ENCODE measurements around the gene TAOK2.
"Not testable (repeated sequence)": the region's sequence is repeated elsewhere in the genome, so short reads cannot be mapped to it uniquely, and the experiment has no call there.

Gene TAOK2

DNA sequence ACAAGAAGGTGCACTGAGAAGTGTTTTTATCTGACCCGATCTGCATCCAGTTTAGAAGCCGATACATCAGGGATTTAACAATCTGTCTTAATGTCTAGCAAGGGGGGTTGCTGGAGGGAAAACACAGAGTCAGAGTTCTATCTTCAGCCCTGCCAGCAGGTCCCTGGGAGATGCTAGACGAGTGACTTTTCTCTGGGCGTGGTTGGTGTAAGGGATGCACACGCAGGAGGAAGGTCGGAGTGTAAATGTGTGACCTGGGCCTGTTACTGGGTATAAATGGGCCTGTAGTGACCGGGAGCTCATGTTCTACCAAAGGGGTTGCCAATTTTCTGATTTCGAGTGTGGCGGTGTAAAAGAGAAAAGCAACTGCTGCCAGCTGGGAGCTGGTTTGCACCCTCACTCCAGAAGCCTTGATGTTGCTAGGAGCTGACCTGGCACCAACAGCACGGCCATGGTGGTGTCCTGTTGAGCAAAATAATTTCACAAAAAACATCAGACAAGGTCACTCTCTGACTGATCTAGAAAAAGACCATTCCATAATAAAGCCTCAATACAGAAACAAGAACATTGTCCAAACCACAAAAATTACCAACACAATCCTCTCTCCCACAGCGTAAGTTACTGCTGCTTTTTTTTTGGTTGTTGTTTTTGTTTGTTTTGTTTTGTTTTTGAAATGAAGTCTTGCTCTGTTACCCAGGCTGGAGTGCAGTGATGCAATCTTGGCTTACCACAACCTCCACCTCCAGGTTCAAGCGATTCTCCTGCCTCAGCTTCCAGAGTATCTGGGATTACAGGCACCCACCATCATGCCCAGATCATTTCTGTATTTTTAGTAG lies 46.4 kb upstream of the TAOK2 start:
- TF ChIP-seq POLR2A (IDR thresholded peaks at IDR 0.05; ENCODE audit: extremely low read depth, insufficient read length) (no peak), MYC (IDR thresholded peaks at IDR 0.05; ENCODE audit: low read depth, low read length) (no peak)
- TF ChIP-seq, protein P1, sequence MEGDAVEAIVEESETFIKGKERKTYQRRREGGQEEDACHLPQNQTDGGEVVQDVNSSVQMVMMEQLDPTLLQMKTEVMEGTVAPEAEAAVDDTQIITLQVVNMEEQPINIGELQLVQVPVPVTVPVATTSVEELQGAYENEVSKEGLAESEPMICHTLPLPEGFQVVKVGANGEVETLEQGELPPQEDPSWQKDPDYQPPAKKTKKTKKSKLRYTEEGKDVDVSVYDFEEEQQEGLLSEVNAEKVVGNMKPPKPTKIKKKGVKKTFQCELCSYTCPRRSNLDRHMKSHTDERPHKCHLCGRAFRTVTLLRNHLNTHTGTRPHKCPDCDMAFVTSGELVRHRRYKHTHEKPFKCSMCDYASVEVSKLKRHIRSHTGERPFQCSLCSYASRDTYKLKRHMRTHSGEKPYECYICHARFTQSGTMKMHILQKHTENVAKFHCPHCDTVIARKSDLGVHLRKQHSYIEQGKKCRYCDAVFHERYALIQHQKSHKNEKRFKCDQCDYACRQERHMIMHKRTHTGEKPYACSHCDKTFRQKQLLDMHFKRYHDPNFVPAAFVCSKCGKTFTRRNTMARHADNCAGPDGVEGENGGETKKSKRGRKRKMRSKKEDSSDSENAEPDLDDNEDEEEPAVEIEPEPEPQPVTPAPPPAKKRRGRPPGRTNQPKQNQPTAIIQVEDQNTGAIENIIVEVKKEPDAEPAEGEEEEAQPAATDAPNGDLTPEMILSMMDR (IDR thresholded peaks at IDR 0.05; ENCODE audit: low read depth, low read length) = no peak
- TF ChIP-seq, protein P2, sequence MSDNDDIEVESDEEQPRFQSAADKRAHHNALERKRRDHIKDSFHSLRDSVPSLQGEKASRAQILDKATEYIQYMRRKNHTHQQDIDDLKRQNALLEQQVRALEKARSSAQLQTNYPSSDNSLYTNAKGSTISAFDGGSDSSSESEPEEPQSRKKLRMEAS (IDR thresholded peaks at IDR 0.05; ENCODE audit: low read depth, low read length) = no peak
- DNase-seq (ENCODE audit: low read depth) = no peak
- peak overlapping the region; percentile 67 for H3K4me3 ChIP-seq (ENCODE audit: low read depth, low read length)

DNA sequence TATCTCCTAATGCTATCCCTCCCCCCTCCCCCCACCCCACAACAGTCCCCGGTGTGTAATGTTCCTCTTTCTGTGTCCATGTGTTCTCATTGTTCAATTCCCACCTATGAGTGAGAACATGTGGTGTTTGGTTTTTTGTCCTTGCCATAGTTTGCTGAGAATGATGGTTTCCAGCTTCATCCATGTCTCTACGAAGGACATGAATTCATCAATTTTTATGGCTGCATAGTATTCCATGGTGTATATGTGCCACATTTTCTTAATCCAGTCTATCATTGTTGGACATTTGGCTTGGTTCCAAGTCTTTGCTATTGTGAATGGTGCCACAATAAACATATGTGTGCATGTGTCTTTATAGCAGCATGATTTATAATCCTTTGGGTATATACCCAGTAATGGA lies 41.9 kb upstream of the TAOK2 start:
- not testable (repeated sequence) for DNase-seq (ENCODE audit: low read depth); H3K4me3 ChIP-seq (ENCODE audit: low read depth, low read length)

DNA sequence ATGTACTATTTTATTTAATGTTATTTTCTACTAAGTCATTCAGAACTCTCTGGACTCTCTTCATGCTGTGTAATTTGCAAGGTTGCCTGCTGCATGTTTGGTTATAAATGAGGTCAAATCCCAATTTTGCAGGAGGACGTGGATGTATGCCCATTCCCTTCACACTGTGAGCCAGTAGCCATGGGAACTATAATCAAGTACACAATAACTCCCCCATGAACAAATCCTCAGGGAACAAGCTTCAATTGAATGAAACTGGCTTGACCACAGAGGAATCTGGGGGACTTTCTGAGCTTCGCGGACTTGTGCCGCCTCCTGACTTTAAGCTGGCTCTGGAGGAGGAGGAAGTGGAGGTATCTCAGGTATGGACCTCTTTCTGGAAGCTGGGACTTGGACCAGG lies 33.0 kb upstream of the TAOK2 start:
- TF ChIP-seq, protein P1 (IDR thresholded peaks at IDR 0.05; ENCODE audit: low read depth, low read length) = no peak
- TF ChIP-seq, protein P2 (IDR thresholded peaks at IDR 0.05; ENCODE audit: low read depth, low read length) = no peak
- TF ChIP-seq POLR2A (IDR thresholded peaks at IDR 0.05; ENCODE audit: extremely low read depth, insufficient read length) = no peak
- no peak for TF ChIP-seq MYC (IDR thresholded peaks at IDR 0.05; ENCODE audit: low read depth, low read length)
- no peak for DNase-seq (ENCODE audit: low read depth)
- no peak overlapping the region for H3K4me3 ChIP-seq (ENCODE audit: low read depth, low read length)

DNA sequence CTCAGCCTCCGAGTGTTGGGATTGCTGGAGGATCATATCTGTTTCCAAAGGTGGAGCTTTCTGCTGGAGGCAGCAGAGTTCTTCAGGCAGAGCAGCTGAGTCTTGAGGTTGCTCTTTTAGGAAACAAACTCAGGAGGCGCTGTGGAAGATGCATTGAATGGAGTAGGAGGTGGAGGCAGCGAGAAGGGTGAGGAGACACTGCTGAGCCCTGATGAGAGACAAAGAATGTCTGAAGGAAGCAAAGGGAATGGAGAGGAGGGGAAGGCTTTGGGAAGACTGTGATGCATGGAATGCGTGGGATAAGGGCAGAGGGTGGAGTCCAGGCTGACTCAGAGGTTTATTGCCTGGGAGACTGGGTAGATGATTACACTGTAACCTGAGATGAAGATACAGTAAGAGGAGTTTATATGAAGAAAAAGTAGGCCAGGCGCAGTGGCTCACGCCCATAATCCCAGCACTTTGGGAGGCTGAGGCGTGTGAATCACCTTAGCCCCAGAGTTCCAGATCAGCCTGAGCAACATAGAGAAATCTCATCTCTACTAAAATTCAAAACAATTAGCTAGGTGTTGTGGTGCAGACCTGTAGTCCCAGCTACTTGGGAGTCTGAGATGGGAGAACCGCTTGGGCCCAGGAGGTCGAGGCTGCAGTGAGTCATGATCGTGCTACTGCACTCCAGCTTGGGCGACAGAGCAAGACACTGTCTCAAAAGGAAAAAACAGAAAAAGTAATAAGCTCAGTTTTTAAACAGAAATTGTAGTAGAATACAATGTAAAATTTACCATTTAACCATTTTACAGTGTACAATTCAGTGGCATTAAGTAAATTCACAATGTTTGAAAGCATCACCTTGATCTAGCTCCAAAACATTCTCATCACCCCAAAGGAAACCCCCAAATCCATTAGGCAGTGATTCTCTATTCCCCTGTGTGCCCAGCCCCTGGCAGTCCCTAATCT lies 29.5 kb upstream of the TAOK2 start:
- no peak overlapping the region for H3K4me3 ChIP-seq (ENCODE audit: low read depth, low read length)
- no peak for DNase-seq (ENCODE audit: low read depth)
- TF ChIP-seq POLR2A (IDR thresholded peaks at IDR 0.05; ENCODE audit: extremely low read depth, insufficient read length) = no peak
- TF ChIP-seq, protein P1 (IDR thresholded peaks at IDR 0.05; ENCODE audit: low read depth, low read length) = peak; percentile 12

DNA sequence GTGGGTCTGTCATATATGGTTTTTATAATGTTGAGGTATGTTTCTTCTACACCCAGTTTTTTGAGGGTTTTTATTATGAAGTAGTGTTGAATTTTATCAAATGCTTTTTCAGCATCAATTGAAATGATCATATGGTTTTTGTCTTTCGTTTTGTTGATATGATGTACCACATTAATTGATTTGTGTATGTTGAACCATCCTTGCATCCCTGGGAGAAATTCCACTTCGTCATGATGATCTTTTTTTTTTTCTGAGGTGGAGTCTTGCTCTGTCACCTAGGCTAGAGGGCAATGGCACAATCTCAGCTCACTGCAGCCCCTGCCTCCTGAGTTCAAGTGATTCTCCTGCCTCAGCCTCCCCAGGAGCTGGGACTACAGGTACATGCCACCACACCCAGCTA lies 25.8 kb upstream of the TAOK2 start:
- no peak for DNase-seq (ENCODE audit: low read depth)
- H3K4me3 ChIP-seq (ENCODE audit: low read depth, low read length) = no peak overlapping the region
- no peak for TF ChIP-seq POLR2A (IDR thresholded peaks at IDR 0.05; ENCODE audit: extremely low read depth, insufficient read length)
- TF ChIP-seq, protein P2 (IDR thresholded peaks at IDR 0.05; ENCODE audit: low read depth, low read length) = no peak
- TF ChIP-seq, protein P1 (IDR thresholded peaks at IDR 0.05; ENCODE audit: low read depth, low read length) = no peak
- TF ChIP-seq MYC (IDR thresholded peaks at IDR 0.05; ENCODE audit: low read depth, low read length) = no peak

DNA sequence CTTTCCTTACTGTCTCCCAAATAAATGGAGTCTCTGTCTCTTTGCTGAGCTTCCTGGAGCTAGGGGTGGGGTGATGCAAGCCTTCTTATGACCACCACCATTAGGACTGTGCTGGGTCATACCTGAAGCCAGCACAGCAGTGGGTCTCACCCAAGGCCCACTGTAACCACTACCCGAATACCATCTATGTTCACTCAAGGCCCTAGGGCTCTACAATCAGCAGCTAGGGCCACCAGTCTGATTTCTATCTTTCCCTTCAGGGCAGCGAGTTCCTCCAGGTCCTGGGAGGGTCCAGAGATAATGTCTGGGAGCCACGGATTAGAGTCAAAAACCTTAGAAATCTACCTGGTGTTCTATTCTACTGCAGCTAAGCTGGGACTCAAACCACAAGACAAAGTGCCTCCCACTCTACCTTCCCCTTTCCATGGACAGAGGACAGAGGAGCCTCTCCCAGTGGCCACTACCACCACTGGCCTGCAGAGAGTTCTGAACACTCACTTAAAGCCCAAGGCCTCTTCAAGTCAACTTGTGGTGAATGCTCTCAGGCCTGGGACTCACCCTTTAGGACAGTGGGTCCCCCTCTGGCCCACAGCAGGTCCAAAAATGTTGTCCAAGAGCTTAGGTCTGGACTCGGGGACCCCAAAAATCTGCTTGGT lies 22.7 kb upstream of the TAOK2 start:
- no peak for DNase-seq (ENCODE audit: low read depth)
- no peak overlapping the region for H3K4me3 ChIP-seq (ENCODE audit: low read depth, low read length)
- TF ChIP-seq POLR2A (IDR thresholded peaks at IDR 0.05; ENCODE audit: extremely low read depth, insufficient read length) (no peak), MYC (IDR thresholded peaks at IDR 0.05; ENCODE audit: low read depth, low read length) (no peak)
- TF ChIP-seq, protein P2 (IDR thresholded peaks at IDR 0.05; ENCODE audit: low read depth, low read length) = no peak
- TF ChIP-seq, protein P1 (IDR thresholded peaks at IDR 0.05; ENCODE audit: low read depth, low read length) = no peak

Data from NB4 (cell line).